WI38 (cell line): Measurements from ENCODE around the gene SLC38A11.

Source experiments
- H3K4me3 ChIP-seq: 2 replicates; pipeline ENCODE4 v1.5.1; 2011; ENCODE audit warnings: low read depth, mild to moderate bottlenecking, control low read depth, low read length
- CTCF ChIP-seq: IDR thresholded peaks from 2 replicates; pipeline ENCODE4 v1.5.1; 2012; ENCODE audit warnings: low read depth, mild to moderate bottlenecking, control low read depth, low read length

SLC38A11 gene

GRCh38 chr2:164915566-164915965 is 39.8 kb downstream of the SLC38A11 start:
- no peak overlapping the region for H3K4me3 ChIP-seq
- no peak for TF ChIP-seq CTCF

GRCh38 chr2:164913640-164914350 is 41.5 kb downstream of the SLC38A11 start:
- peak; percentile 10; the same call in 1 of the 2 replicates for TF ChIP-seq CTCF
- no peak overlapping the region for H3K4me3 ChIP-seq

GRCh38 chr2:164913011-164913410 is 42.3 kb downstream of the SLC38A11 start:
- TF ChIP-seq CTCF, result no peak

GRCh38 chr2:164911832-164912231 is 43.5 kb downstream of the SLC38A11 start:
- no peak for TF ChIP-seq CTCF
- H3K4me3 ChIP-seq, result no peak overlapping the region

More at GRCh38 chr2:164913011-164913410, 42.3 kb downstream of the SLC38A11 start:
- H3K4me3 ChIP-seq, result no peak overlapping the region

- TF ChIP-seq CTCF, result no peak
- H3K4me3 ChIP-seq, result no peak overlapping the region
Measured at GRCh38 chr2:164910101-164910899, 45.0 kb downstream of the SLC38A11 start.

GRCh38 chr2:164906947-164907346 is 48.4 kb downstream of the SLC38A11 start:
- TF ChIP-seq CTCF, result no peak
- H3K4me3 ChIP-seq, result no peak overlapping the region

GRCh38 chr2:164905307-164905706 is 50.0 kb downstream of the SLC38A11 start:
- no peak for TF ChIP-seq CTCF
- H3K4me3 ChIP-seq, result no peak overlapping the region
